Cerebellar cortex (tissue), 1 donor: ENCODE results near the gene AKR1C2.
"Not testable (repeated sequence)": the region's sequence is repeated elsewhere in the genome, so short reads cannot be mapped to it uniquely, and the experiment has no call there.

Experiments
- DNase-seq: peaks from one replicate; pipeline ENCODE4 v3.0.0-alpha.2; 2015; ENCODE audit warnings: low spot score

The AKR1C2 gene

GRCh38 chr10:4956955-4957645 lies 46.6 kb downstream of the AKR1C2 start:
- not testable (repeated sequence) for DNase-seq

GRCh38 chr10:4956088-4956487 lies 47.6 kb downstream of the AKR1C2 start:
- not testable (repeated sequence) for DNase-seq

- DNase-seq: no peak
These were observed 50.3 kb downstream of the AKR1C2 start for GRCh38 chr10:4953405-4953804.

GRCh38 chr10:4951512-4952162 lies 52.0 kb downstream of the AKR1C2 start:
- DNase-seq: not testable (repeated sequence)

GRCh38 chr10:4947635-4948596 lies 55.7 kb downstream of the AKR1C2 start:
- no peak for DNase-seq

- DNase-seq: no peak
These were observed 56.5 kb downstream of the AKR1C2 start for GRCh38 chr10:4947039-4947634.

GRCh38 chr10:4945766-4946717 lies 57.6 kb downstream of the AKR1C2 start:
- no peak for DNase-seq

GRCh38 chr10:4944841-4945240 lies 58.8 kb downstream of the AKR1C2 start:
- DNase-seq: no peak

- DNase-seq: no peak
These were observed 59.8 kb downstream of the AKR1C2 start for GRCh38 chr10:4943821-4944220.

- not testable (repeated sequence) for DNase-seq
These were observed 60.2 kb downstream of the AKR1C2 start for GRCh38 chr10:4943416-4943815.

- not testable (repeated sequence) for DNase-seq
These were observed 60.7 kb downstream of the AKR1C2 start for GRCh38 chr10:4942931-4943330.

GRCh38 chr10:4941540-4942330 lies 61.9 kb downstream of the AKR1C2 start:
- DNase-seq: no peak

- DNase-seq: not testable (repeated sequence)
These were observed 62.7 kb downstream of the AKR1C2 start for GRCh38 chr10:4940909-4941308.

GRCh38 chr10:4940073-4940428 lies 63.6 kb downstream of the AKR1C2 start:
- not testable (repeated sequence) for DNase-seq

- no peak for DNase-seq
These were observed 64.2 kb downstream of the AKR1C2 start for GRCh38 chr10:4939224-4940072.
